ENCODE measurements around the gene TRMT61B.

TRMT61B gene

DNA sequence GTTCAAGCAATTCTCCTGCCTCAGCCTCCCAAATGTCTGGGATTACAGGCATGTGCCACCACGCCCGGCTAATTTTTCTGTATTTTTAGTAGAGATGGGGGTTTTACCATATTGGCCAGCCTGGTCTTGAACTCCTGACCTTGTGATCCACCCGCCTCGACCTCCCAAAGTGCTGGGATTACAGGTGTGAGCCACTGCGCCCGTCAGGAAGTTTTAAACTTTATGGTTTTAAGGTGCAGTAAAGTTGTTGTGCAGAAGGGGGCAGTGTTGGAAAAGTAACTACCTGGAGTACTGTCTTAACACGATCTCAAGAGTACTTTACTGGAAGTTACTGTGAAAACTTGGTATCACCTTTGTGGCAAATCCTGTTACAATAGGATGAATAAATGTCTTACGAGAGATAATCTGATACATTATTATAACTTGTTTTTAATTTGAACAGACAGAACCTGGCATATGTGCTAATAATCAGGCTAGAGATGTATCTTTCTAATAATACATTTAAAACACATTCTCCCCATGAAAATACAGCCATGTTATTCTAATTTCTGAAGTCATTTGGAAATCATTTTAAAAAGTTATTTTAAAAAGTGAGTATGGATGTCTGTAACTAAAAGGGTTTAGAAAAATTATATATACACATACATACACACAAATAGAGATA is 48.7 kb downstream of the TRMT61B start:
- H3K4me3 ChIP-seq (ENCODE audit: low read depth, low read length) = no peak overlapping the region
- H2AFZ ChIP-seq (ENCODE audit: low read length, unreplicated experiment) = no peak overlapping the region
- no peaks in the 10 kb centered on the region for H3K36me3 ChIP-seq (ENCODE audit: insufficient read depth, low read length)
- H3K27ac ChIP-seq (ENCODE audit: low read depth, low read length) = no peak overlapping the region
- H3K27me3 ChIP-seq (ENCODE audit: insufficient read depth, low read length) = no peaks in the 10 kb centered on the region
- no peaks in the 10 kb centered on the region for H3K4me1 ChIP-seq (ENCODE audit: control insufficient read depth, insufficient read depth, low read length, unreplicated experiment)
- no peaks in the 10 kb centered on the region for H3K79me2 ChIP-seq (ENCODE audit: control insufficient read depth, insufficient read depth, low read length, unreplicated experiment)

DNA sequence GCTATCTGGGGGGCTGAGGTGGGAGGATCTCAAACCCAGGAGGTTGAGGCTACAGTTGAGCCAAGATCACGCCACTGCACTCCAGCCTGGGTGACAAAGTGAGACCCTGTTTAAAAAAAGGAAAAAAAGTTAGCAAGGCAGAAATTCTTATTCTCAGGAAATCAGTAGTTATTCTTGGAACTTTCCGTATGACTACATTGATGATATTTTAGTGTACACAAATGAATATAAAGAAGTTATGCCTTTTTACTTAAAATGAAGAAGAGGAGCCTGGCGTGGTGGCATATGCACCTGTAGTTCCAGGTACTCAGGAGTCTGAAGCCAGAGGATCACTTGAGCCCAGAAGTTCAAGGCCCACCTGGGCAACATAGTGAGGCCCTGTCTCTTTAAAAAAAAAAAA is 52.1 kb downstream of the TRMT61B start:
- Histone ChIP-seq H3K27me3 (ENCODE audit: insufficient read depth, low read length) (no peaks in the 10 kb centered on the region), H3K79me2 (ENCODE audit: control insufficient read depth, insufficient read depth, low read length, unreplicated experiment) (no peaks in the 10 kb centered on the region), H3K36me3 (ENCODE audit: insufficient read depth, low read length) (no peaks in the 10 kb centered on the region), H3K27ac (ENCODE audit: low read depth, low read length) (no peak overlapping the region), H3K4me3 (ENCODE audit: low read depth, low read length) (no peak overlapping the region), H2AFZ (ENCODE audit: low read length, unreplicated experiment) (no peak overlapping the region), H3K4me1 (ENCODE audit: control insufficient read depth, insufficient read depth, low read length, unreplicated experiment) (no peaks in the 10 kb centered on the region)

DNA sequence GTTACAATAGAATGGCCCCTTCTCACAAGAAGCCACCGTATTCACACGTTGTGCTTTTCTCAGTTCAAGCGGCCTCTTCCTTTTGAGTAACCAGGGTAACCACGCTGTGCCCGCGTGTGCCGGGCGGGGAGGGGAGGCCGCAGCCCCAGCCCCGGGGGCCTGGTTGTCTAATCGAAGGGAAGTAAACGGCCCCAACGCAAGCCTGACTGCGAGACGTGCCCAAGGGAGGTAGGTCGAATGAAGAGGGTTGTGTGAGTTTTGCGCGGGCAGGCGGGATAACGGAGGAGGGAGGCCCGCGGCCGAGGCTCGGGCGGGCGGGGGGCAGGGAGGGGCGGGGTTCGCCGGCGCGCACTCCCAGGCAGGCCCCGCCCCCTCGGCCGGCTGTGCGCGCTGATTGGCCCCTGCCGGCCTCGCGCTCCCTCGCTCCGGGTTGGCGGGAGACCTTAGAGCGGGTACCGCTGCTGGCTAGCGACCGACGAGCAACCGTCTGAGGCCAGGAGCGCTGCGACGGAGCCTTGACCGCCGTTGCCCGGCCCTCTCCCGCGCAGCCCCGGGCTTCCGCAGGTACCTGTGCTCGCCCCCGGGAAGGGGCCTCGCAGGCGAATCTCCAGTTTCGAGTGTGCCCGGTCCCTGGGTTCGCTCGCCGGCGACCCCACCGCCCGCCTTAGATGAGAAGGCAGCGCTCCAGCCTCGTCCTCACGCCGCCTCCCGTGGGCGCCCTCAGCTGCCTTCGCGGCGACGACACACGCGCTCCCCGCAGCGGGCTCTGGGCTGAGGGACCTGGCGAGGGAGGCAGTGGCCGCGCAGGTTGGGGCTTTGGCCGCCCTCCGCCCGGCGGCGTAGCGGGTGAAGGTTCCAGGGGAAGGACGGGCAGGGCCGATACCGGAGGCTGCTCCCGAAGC is 59.5 kb downstream of the TRMT61B start, which contains the start of gene SPDYA:
Gene SPDYA, plus strand, starts transcription at position 451 of the 902 bp plus-strand sequence. CDS start 5,181 bp downstream, outside the sequence.
- Histone ChIP-seq H3K4me1 (ENCODE audit: control insufficient read depth, insufficient read depth, low read length, unreplicated experiment) (peaks cover 9% of the 10 kb centered on the region), H3K36me3 (ENCODE audit: insufficient read depth, low read length) (no peaks in the 10 kb centered on the region), H3K4me3 (ENCODE audit: low read depth, low read length) (peak within 1 kb of the TSS; percentile 84), H3K27ac (ENCODE audit: low read depth, low read length) (peak within 1 kb of the TSS; percentile 71), H3K79me2 (ENCODE audit: control insufficient read depth, insufficient read depth, low read length, unreplicated experiment) (no peaks in the 10 kb centered on the region), H2AFZ (ENCODE audit: low read length, unreplicated experiment) (peak within 1 kb of the TSS; percentile 95), H3K27me3 (ENCODE audit: insufficient read depth, low read length) (no peaks in the 10 kb centered on the region)

- H3K27ac ChIP-seq (ENCODE audit: low read depth, low read length) = peak overlapping the region; percentile 71
- H3K79me2 ChIP-seq (ENCODE audit: control insufficient read depth, insufficient read depth, low read length, unreplicated experiment) = no peaks in the 10 kb centered on the region
- no peaks in the 10 kb centered on the region for H3K36me3 ChIP-seq (ENCODE audit: insufficient read depth, low read length)
- H3K4me1 ChIP-seq (ENCODE audit: control insufficient read depth, insufficient read depth, low read length, unreplicated experiment) = peaks cover 9% of the 10 kb centered on the region
- H3K4me3 ChIP-seq (ENCODE audit: low read depth, low read length) = peak overlapping the region; percentile 84
- H3K27me3 ChIP-seq (ENCODE audit: insufficient read depth, low read length) = no peaks in the 10 kb centered on the region
- H2AFZ ChIP-seq (ENCODE audit: low read length, unreplicated experiment) = no peak overlapping the region
Measured at GRCh38 chr2:28809927-28810326, 60.2 kb downstream of the TRMT61B start.

DNA sequence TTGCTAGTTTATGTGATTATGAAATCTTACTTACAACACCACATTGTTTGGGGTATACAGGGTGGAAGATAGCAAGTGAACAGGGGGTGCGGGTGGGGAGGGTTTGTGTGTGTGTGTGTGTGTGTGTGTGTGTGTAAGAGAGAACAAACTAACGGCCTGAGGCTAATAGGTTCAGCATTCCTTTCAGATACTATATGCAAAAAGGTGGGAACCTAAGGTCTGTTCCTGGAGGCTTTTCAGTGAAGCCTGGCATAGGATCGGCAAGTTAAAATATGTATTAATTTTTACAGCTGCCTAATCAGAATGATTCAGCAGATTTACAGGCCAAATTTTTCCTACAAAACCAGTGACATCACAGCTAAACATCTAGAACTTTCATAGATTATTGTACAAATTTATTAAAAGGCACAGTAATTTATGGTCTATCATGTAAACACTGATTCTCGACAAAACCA is 67.1 kb downstream of the TRMT61B start:
- Histone ChIP-seq H3K79me2 (ENCODE audit: control insufficient read depth, insufficient read depth, low read length, unreplicated experiment) (peaks cover 7% of the 10 kb centered on the region), H3K27me3 (ENCODE audit: insufficient read depth, low read length) (no peaks in the 10 kb centered on the region), H2AFZ (ENCODE audit: low read length, unreplicated experiment) (no peak overlapping the region), H3K4me1 (ENCODE audit: control insufficient read depth, insufficient read depth, low read length, unreplicated experiment) (peaks cover 9% of the 10 kb centered on the region), H3K4me3 (ENCODE audit: low read depth, low read length) (no peak overlapping the region), H3K36me3 (ENCODE audit: insufficient read depth, low read length) (peaks cover 23% of the 10 kb centered on the region), H3K27ac (ENCODE audit: low read depth, low read length) (peak overlapping the region; percentile 44)

DNA sequence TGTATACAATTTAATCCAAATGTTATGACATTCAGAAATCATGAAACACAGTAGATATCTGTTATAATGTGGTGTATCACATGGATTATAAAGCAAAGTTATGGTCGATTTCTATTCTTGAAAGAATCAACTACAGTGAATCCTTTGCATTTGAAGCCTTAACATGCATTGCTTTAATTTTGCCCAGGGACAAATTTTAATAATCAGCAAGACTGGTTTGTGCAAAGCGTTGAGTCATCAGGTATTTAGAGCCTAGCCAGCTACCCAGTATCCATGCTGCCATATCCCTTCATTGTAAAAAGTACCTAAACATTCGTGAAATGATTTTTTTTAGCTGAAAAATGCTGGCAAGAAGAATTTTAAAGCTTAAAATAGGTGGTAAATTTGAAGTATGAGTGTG is 68.4 kb downstream of the TRMT61B start:
- Histone ChIP-seq H3K4me1 (ENCODE audit: control insufficient read depth, insufficient read depth, low read length, unreplicated experiment) (peaks cover 9% of the 10 kb centered on the region), H2AFZ (ENCODE audit: low read length, unreplicated experiment) (no peak overlapping the region), H3K27ac (ENCODE audit: low read depth, low read length) (no peak overlapping the region), H3K27me3 (ENCODE audit: insufficient read depth, low read length) (no peaks in the 10 kb centered on the region), H3K79me2 (ENCODE audit: control insufficient read depth, insufficient read depth, low read length, unreplicated experiment) (peaks cover 16% of the 10 kb centered on the region), H3K36me3 (ENCODE audit: insufficient read depth, low read length) (peaks cover 29% of the 10 kb centered on the region), H3K4me3 (ENCODE audit: low read depth, low read length) (no peak overlapping the region)
